SH-SY5Y (cell line): Measurements from ENCODE around the gene SULT2A1.

Experiments
- GATA2 ChIP-seq: IDR thresholded peaks from 2 replicates; pipeline ENCODE4 v1.6.1; 2011; ENCODE audit warnings: mild to moderate bottlenecking, low read depth, low read length
- GATA3 ChIP-seq: IDR thresholded peaks from 2 replicates; pipeline ENCODE4 v1.6.1; 2011; ENCODE audit warnings: low read depth, mild to moderate bottlenecking, low read length, moderate library complexity

DNA sequence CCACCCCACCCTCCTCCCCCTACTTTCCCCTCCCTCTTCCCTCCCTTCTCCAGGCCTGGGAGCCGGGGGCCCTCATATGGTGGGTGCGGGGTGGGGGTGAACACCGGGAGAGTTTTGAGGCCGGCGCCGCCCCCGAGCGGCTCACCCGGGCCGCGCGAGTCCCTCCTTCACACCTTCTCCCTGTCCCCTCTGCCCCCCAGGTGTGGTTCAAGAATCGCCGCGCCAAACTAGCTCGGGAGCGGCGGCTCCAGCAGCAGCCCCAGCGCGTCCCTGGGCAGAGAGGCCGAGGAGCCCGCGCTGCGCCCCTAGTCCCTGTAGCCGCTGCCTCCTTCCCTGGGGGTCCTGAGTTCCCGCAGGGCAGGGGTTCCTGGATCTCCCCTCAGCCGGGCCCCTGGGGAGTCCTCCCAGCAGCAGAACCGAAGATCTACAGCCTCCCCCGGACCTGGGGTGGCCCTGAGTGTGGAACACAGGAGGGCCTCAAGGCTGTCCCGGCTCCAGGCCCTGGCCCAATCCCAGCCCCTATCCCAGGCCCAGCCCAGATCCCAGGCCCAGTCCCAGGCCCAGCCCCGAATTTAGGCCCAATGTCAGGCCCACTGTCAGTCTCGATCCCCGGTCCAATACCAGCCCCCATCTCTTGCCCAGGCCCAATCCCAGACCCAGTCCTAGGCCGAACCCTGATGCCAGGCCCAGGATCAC, 25.4 kb downstream of the SULT2A1 start:
- no peak for TF ChIP-seq GATA2
- no peak for TF ChIP-seq GATA3
